A549 treated with RU486 at 1 μM for 4 hours (cell line): ENCODE data around the gene LAP3. TPM values are rescaled to one million over a fixed set of nuclear protein-coding genes. Genes with fewer than 3 reads are reported as not detected.

Source experiments
- total RNA-seq: library from RNA; stranded (reverse); fragments of 200-300 nt; extraction: Qiagen RNA extraction; gene quantifications from 5 replicates; pipeline ENCODE4 v1.2.3, GENCODE V29; 2022; ENCODE audit warnings: low read depth

The LAP3 gene
- 33.8 to 47.4 TPM (median 36.0 TPM) in 5 replicates for total RNA-seq

DNA sequence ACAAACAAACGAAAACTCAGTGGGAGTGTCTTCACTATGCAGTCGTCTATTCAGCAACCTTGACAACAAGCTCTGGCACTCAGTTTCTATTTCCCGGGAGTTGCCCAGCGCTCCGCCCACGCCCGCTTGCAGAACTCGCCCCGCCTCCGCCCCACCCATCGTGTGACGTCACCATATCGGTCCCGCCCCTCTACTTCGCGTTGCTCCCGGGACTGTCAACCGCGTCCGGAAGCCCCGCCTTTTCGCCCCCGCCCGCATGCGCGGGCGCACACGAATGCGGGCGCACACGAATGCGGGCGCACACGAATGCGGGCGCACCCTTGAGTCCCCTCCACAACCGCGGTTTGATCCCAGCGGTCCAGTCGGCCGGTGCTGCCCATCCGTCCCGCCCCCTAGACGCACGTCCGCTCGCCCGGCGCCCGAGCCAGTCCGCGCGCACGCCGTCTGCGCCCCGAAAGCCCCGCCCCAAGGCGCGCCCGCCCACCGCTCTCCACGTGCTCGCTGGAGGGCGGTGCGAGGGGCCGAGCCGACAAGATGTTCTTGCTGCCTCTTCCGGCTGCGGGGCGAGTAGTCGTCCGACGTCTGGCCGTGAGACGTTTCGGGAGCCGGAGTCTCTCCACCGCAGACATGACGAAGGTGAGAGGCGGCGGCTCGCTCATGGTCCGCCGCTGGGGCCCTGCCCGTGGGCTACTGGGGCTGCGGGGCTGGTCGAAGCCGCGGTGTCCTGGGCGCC, at the start of gene LAP3:
TSS of gene LAP3 (plus strand) at position 267 of the 733 bp plus-strand sequence. CDS start at position 535, 268 bp downstream.

DNA sequence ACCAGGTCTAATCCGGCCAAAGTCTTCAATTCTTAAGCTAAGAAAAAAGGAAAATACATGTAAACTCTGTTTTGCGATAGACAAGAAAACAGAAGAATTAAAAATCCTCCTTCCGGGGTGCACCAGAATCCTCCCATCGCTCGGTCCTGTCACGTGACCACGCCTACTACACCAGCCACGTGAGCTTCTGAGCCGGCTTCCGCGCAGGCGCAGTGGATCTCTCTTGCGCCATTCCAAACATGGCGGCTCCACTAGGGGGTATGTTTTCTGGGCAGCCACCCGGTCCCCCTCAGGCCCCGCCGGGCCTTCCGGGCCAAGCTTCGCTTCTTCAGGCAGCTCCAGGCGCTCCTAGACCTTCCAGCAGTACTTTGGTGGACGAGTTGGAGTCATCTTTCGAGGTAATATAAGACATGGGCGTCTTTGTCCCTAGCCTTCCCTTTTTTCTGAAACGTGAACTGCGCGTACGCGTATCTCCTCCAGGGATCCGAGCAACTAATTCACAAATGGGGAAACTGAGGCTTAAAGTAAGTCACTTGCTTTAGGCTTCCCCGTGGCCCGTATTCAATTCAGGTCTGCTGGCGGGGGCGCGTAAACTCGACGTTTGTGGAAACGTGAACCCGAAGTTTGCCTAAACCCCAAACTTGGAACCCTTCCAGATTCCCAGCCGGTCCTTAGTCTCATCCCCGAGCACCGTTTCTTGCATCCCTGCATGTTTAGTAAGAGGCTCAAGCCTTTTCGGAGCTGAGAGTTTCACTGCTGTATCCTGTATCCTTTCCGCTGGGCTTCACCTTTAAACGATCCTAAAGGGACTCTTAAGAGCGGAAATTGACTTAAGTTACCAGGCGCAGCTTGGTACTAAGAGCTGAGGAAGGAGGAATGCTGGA, 37.7 kb downstream of the LAP3 start, which contains the start of gene MED28:
TSS of gene MED28 (plus strand) at position 226 of the 884 bp plus-strand sequence. CDS start at position 240, 14 bp downstream.

Other genes with a start within 250 kb of the LAP3 start
- gene QDPR, start 65.1 kb upstream of the LAP3 start, total RNA-seq: 44.8 to 54.4 TPM (median 50.6 TPM) in 5 replicates
- not detected in 5 replicates for gene CLRN2, start 62.0 kb upstream of the LAP3 start, total RNA-seq
- gene MED28, start 37.4 kb downstream of the LAP3 start, total RNA-seq: 26.0 to 47.7 TPM (median 29.1 TPM) in 5 replicates
- 0.03 to 0.05 TPM (median 0.03 TPM) in 4 of 5 replicates, not detected in the other for gene FAM184B, start 204.4 kb downstream of the LAP3 start, total RNA-seq
- 3.9 to 10.3 TPM (median 7.2 TPM) in 5 replicates for gene DCAF16, start 233.6 kb downstream of the LAP3 start, total RNA-seq
- 12.6 to 29.4 TPM (median 26.2 TPM) in 5 replicates for gene NCAPG, start 233.8 kb downstream of the LAP3 start, total RNA-seq